ENCODE results near the gene CYB5D1. TPM values are rescaled to one million over a fixed set of nuclear protein-coding genes. Genes with fewer than 3 reads are reported as not detected.
A peak's percentile ranks its signal among the peaks of the same experiment; 100 is the strongest.

CYB5D1 gene
- total RNA-seq, 1 donor from 2014 or later, result 12.8 TPM

DNA sequence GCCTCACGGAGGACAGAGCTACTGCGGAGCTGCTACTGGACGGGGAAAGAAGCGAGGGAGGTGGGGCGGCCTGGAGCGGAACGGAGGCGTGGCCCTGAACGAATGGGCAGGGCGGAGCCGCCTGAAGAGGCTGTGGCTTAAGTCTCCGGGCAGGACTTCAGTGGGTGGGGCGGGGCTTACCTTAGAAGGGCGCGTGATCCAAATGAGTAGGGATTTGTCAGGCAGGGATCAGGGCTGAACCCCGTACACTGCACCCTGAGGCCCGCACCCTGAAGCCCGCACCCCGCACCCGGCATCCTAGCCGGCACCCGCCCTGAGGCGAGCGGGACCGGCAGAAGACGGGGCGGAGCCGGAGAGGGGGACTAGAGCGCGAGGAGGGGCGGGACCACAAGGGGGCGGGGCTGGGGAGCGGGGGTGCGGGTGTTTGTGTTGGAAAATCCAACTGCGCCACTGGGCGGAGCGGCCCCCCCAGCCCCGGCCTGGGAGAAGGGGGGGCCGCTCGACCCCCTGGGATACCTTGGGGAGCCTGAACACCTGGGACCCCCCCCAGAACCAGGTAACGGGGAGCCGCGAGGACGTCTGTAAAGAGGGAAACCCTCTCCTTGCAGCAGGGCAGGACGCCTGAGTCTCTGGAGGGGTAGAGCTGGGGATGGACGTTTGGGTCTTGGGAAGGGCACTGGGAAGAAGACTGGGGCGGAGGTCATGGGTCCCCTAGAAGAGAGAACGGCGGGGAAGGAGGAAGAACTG lies 23.8 kb upstream of the CYB5D1 start, which contains the start of gene KDM6B:
TSS of gene KDM6B (plus strand) at position 423 of the 747 bp plus-strand sequence. CDS start 11,338 bp downstream, outside the sequence.
- DNase-seq, result peak; percentile 97

DNA sequence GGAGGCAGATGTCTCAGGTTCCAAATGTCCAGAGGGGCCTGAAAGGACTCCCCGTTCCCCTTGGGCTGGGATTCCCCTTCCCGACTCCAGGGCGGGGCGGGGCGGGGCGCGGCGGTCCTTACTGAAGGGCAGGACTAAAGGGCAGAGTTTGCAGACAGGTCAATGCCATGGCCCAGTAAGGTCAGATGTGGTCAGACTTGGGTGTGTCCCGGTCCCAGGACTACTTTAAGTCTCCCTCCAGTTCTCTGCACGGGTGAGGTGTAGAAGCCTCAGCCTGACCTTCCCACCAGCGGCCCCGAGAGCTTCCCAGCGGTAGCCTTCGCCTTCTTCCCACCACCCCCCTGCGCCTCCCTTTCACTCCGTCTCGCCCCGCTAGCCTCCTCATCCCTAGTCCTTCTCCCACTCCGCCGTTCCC lies 23.3 kb upstream of the CYB5D1 start:
- DNase-seq, result peak; percentile 35

DNA sequence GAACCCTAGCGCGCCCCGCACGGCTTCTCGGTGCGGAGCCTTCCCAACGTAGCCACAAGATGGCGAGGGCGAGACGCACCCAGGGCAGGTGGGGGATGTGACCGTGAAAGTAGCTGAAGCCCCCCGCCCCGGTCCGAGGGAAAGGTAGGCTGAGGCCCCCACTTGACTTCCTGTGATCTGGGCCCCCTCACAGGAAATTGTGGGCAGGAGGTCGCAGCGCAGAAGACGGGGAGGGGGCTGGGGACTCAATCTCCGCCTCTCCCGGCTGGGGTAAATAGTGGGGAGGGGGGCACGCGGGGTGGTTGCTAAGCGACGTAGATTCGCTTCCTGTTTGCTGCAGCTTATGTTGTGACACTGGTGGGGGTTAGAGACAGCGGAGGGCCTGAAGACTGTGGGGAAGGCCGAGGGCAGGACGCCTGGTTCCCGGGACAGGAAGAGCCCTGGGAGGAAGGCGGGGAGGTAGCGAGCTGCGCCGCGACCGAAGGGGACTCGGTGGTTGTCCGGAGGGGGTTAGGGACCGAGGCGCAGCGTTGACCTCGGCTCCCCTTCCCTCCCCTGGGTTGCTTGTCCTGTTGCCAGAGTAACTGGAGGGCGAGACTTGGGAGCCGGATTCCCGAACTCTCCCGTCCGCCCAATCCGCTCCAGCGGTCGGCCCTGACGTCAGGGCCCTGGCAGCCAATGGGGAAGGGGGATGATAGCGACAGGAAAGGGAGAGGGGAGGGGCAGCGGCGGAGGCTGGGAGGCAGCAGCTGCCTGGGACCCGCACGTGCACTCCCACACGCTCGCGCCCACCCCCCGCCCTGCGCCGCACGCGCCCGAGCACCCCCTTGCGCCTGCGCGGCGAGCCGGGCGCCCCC lies 22.6 kb upstream of the CYB5D1 start:
- DNase-seq, result peak; percentile 99

DNA sequence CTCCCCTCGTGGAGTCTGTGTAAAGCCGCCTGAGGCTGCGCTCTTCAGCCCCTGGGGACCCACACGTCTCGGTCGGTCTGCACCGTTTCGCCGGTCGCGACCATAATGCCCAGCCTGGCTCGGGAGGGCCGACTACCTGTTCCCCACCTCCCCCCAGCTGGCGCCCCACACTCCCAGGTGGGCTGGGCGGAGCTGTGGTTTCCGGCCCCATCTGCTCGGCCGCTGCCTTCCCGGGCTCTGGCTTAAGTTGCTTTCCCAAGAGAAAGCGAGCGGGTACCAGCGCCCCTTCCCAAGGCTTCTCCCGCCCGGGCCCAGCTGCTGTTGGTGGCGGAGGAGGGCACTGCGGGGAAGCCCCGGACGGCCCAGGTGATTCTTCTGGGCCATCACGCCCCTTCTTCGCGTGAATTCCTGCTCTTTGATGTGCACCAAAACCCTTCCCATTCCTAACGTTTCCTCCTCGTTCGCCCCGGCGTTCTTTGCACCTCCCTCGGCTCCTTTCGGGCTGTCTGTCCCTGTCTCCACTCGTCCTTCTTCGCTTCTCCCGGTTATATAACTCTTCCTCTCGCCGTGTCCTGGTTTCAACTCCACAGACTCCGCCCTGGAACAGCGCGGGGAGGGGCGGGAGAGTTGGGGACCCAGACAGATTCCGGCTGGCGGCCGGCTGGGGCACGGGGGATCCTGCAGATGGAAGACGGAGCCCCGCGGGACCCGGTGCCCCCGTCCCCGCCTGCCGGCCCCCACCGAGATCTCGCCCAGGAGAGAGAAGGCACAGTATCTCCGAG lies 21.8 kb upstream of the CYB5D1 start:
- DNase-seq, result peak; percentile 82

DNA sequence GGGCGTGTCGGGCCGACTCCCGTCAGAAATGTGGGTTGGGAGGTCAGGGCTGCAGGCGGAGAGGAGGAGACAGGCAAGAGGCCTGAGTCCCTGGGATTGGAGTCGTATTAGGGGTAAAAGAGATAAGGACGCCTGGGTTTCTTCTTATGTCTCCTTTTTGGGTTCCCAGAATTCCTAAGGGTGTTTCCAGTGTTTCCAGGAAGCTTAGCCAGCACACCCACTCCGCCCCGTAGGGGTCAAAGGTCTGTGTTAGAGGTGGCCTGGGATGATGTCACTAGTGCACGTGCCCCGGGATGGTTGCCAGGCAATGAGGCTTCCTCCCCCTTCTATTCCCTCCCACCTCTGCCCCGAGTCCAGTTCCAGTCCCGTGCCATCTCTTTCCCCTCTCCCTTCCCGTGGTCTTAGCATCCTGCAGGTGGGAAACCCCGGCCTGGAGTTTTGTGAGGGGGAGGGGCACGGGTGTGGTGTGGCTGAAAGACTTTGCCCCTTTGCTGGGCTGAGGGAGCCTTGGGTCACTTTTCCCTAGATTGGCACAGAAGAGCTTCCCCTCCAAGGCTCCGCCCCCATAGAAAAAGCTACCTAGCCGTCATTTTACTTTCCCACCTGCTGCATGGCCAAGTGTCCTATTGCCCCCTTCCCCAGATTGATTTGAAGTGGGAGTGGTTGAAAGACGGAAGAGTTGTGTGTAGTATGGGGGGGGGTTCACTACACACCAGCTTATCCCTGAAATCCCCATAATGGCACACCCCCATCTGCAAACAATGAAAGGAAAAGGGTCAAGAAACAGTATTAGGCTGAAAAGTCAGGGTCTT lies 21.0 kb upstream of the CYB5D1 start:
- DNase-seq, result peak; percentile 96

DNA sequence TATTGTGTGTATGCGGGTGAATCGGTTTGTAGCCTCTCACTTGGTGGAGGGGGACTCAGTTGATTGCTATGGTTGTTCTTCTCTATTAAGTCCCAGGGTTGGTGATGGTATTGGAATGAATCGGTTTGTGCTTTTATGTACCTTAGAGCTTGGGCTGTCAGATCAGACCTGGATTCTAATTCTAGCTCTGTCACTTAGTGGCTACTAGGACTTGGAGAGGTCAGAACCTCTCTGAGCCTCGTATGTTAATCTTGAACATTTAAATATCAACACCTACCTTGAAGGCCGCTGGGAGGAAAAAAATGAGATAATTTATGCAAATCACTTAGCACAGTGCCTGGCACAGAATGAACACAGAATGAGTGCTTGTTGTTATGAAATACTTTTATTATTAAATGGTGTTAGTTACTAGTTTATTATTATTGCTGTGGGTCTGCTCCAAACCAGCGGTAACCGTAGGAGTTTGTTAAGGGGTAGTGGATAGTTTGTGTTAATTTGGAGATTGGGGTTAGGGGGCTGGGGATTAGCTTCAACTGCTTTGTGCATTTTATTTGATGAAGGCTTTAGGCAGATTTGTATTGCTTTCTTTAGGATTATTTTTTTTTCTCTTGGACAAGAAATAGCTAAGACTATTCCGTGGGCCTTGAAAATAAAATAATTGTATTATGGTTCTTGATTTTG lies 20.3 kb upstream of the CYB5D1 start:
- DNase-seq, result no peak

DNA sequence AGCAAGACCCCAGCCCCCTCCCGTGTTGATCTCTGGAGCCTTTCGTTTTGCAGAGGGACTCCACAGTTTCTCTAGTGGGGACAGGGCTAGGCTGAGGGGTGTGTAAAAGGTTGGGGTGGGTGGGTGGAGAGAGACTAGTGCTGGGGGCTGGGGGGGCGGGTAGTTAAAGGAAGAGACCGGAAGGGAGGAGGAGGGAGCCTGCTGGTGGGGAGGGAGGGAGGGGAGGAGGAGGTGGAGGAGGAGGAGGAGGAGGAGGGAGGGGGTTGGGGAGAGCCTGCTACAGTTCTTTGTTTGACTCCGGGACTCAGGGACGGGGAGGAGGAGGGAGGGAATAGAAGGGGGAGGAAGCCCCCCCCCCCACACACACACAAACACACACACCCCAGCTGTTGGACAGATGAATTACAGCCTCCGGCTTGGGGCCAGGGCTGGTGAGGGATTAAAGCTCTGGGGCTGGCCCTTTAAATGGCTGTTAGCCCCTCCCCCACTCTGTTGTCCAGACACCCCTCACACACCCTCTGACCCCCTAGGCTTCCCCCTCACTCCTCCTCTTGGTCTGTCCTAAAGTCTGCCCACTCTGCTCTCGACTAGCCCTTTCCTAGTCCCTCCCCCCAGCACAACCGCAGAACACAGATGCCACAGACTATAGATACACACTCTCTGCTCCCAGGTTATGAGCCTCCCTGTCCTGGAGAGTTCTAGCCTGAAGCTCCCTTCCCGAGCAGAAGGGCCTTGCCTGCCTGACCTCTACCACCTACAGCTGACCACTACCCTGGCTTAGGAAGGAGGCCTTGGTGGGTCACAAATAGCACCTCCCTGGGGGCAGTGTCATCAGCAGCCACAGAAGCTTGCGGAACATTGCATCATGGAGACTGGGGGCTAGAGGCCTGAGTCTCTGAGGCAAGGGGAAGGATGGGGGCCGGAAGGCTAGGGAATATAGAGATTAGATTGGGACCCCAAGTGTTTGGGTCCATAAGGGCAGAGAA lies 19.4 kb upstream of the CYB5D1 start:
- peak; percentile 85 for DNase-seq

DNA sequence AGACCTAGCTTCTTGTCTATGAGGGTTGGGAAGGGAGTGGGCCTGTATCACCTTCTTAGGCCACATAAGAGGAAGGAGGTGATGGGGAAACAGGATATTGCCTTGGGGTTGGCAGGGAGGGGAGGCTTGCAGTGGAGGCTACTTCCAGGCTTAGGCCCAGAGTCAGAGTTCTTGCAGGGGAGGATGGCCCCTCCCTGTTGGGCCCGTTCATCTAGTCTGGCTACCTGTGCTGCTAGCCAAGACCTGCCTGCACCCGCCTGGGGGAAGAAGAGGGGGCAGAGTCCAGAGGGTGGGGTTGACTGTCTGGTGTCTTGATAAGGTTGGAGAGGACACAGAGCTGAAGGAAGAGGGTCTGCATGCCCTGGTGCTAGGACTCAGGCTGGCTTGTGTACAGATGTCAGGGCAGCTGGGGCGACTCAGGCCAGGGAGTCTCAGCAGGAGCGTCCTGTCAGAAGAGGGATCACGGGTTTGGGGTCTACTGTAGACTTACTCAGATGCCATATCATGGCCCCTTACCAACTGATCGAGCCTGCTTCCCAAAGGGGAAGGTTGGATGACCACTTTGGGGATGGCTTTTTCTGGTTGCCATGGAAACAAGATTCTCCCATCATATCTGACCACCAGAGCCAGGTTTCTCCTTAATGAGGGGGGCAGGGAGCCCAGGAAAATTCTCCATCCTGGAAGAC lies 18.5 kb upstream of the CYB5D1 start:
- no peak for DNase-seq

DNA sequence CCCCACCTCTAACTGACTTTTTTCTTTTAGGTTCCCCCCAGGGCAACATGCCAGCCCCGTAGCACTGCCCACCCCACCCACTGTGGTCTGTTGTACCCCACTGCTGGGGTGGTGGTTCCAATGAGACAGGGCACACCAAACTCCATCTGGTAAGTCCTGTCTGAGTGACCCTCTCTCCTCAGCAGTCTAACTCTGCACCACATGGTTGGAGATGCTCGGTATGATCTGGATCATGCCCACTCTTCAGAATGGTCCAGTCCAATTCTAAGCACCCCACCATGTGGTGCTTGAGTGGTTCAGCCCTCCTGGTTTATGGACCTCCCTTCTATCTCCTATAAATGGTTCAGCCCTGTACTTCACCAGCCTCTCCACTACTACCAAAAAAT lies 17.9 kb upstream of the CYB5D1 start:
- DNase-seq, result peak; percentile 31

DNA sequence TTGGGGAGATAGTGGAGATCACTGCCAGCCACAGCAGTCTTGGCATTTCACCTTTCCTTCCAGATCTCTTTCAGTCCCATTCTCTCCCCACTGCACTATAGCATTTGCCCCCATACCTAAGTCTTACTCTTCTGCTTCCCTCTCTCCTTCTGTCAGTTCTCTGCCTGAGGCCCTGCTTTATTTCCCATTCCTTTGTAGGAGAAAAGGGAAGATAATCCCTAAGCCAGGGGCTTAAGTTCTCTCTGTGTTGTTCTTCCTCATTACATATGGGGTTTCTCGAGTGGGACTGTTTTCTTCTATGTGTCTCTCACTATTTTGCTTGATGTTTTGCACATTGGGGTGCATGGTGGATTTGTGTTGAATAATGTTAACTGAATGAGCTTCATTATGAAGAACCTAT lies 17.4 kb upstream of the CYB5D1 start:
- no peak for DNase-seq

DNA sequence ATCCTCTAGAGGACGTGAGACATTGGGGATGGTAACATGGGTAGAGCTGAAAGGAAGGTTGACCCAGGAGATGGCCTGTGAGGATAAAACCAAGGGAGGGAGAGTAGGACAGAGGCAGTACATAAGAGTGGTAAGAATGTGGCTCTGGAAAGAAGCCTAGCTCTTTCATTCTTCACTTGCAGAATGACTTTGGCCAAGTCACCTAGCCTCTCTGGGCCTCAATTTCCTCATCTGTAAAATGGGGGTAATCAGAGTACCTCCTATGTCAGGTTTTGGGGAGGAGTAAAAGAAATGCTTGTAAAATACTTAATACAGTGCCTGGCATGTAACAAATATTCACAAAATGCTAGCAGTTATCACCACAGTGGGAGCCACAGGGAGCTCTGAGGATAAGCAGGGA lies 16.9 kb upstream of the CYB5D1 start:
- no peak for DNase-seq

DNA sequence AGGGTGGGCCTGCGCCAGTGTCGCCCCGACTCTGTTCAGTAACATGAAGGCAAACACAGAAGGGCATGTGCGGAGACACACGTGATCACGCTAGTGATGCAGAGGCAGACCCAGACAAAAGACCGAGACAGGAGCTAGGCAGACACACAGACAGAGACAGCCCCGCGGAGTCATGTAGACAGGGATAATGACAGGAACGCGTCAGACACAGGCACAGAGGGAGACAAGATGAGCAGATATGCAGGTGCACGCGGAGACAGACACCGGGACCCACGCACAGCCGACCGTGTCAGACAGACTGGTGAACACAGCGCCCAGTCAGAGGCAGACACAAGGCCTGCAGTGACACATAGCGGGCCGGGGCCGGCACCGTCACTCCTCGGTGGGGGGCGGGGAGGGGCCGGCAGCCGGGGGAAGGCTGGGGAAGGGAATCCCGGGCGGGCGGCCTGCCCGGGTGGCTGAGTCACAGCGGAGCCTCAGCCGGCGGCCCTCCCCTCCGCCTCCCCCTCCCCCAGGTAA lies 16.3 kb upstream of the CYB5D1 start:
- DNase-seq, result peak; percentile 90

DNA sequence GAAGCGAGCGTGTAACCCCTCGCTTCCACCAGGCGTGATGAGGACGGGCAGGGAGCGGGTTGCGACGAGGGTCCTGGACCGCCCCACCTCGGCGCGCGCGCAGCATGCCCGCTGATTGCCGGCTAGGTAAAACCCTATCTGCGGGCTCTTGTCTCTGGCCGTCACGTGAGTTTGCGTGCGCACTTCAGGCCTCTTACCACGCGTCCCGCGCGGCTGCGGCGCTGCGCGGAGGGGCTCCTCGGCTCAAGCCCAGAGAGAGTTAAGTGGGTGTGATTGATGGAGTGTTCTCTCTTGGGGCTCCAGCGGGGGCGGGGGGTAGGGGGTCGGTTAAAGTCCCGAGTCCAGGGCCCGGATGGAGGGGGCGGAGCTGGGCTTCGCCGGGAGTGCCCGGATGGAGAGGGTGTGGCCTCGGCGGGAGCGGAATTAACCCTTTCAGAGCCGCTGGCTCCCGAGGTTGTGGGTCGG lies 15.9 kb upstream of the CYB5D1 start:
- peak; percentile 97 for DNase-seq

DNA sequence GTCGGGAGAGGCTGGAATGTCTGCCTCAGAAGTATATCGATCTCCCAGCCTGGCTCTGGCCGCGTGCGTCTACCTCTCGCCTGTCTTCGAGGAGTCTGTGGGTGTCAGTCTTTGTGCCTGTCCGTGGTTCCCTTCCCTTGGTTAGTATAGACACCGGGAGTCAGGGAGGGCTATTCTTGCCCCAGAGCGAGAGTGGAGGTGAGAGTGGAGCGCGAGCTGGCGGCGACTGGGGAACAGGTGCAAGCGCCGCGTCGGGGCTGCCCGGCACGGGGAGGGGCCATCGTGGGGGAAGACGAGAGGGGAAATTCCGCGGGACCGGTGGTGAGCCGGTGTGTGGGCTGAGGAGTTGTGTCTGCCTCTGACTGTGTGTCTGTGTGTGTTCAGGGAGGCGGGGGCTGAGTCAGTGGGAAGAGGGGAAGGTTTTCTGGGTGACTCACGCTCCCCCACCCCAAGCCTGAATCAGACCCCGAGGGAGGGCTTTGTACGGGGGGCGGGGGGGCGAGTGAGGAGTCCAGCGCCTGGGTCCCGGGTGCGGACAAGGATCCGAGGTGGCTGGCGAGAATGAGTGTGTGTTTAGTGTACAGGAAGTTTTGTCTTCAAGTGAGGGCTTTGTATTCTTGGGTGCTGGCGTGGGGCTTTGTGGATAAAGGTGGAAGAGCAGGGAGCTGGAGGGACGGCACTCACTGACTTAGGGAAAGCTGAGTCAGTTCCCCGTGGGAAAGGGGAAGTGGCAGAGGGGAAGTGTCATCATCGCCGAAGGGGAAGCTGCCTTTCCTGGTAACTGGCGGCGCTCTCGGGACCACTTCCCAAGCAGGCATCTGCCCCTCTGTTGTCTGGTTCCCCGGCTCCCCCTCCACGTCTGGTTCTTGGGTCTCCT lies 15.2 kb upstream of the CYB5D1 start:
- DNase-seq, result peak; percentile 72

DNA sequence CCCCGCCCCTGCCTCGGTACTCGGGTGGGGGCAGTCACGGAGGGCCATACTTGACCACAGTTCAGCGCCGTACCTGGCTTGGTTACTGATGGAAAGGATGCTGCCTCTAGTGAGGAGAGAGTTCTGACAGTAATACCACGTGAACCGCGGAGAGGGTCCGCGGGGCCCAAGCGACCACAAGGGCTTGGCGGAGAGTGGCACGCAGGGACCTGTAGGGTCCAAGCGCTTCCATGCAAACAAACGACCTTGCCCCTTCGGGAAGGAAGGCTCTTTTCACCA lies 14.6 kb upstream of the CYB5D1 start:
- DNase-seq, result no peak

DNA sequence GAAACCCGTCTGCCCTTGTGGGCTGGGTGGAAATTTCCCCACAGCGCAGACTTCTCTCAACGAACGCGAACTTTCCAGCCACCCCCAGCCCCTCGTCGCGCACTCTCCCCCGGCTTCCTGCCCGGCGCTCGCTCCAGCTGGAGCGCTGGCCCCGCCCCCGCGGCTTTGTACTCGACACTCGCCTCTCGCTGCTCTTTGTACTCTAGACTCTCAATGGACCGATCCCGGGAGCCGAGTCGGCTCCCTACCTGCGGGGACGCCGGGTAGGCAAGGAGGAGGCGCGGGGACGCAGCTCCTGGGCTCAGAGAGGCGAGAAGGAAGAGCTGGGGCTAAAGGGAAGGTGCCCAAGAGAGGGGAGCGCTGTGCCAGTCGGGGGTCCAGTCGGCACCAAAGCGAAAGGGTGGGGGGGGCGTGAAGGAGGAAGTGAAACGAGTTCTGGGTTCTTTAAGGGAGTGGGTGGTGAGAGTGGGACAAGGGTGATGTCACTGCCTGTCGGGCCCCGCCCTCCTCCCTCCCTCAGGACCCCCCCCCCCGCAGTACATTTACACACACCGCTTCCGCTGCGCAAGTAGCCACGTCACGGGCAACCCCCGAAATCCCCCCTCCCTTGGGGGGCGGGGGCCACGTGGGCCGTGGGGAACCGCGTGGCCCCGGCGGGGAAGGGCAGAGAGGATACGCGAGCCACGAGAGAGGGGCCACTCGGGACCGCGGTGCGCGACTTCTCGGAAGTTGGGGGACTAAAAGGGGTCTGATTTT lies 14.1 kb upstream of the CYB5D1 start:
- peak; percentile 84 for DNase-seq

All from tongue (tissue), 2 donors.